ENCODE data around the gene SCN8A.

DNA sequence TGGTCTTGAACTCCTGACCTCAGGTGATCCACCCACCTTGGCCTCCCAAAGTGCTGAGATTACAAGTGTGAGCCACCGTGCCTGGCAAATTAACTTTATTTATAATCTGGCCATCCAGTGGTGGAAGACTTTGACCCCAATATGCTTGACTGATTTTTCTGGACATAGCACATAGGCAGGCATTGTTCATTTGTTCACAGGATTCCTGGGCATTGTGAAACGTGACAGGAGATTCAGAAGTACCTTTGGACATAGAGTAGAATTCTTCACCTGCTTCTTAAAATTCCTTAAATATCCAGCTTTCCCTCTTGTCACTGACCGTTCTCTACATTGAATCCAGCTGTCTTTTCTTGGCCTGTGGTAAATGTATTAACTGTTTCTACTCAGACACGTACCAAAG is 103.1 kb downstream of the SCN8A start:
- TF ChIP-seq POLR2A (IDR thresholded peaks at IDR 0.05; ENCODE audit: low read depth, low read length): no peak
- no peak for TF ChIP-seq POLR2AphosphoS5 (IDR thresholded peaks at IDR 0.05; ENCODE audit: low read depth, low read length)
- TF ChIP-seq TAF1 (IDR thresholded peaks at IDR 0.05; ENCODE audit: borderline replicate concordance, low read depth, low read length): no peak
